GM19043 (cell line): ENCODE data around the gene NFX1.

Source experiments
- ATAC-seq: cut with Tn5 transposase; IDR thresholded peaks from one replicate; pipeline ENCODE4 v1.9.1; 2021; ENCODE audit warnings: low read depth; ENCODE audit not compliant: unreplicated experiment

Gene NFX1

GRCh38 chr9:33265211-33265865 is 25.0 kb upstream of the NFX1 start:
- no peak for ATAC-seq

- no peak for ATAC-seq
These were observed 23.1 kb upstream of the NFX1 start for GRCh38 chr9:33267151-33267767.

GRCh38 chr9:33270146-33270545 is 20.2 kb upstream of the NFX1 start:
- no peak for ATAC-seq

GRCh38 chr9:33272061-33272460 is 18.3 kb upstream of the NFX1 start:
- no peak for ATAC-seq

GRCh38 chr9:33273266-33273971 is 16.9 kb upstream of the NFX1 start:
- no peak for ATAC-seq

GRCh38 chr9:33273972-33274328 is 16.4 kb upstream of the NFX1 start:
- no peak for ATAC-seq

- no peak for ATAC-seq
These were observed 12.8 kb upstream of the NFX1 start for GRCh38 chr9:33277484-33277883.

GRCh38 chr9:33285502-33285901 is 4.8 kb upstream of the NFX1 start:
- ATAC-seq, result no peak

- ATAC-seq, result no peak
These were observed 3.2 kb upstream of the NFX1 start for GRCh38 chr9:33287087-33287490.

- no peak for ATAC-seq
These were observed 2.1 kb upstream of the NFX1 start for GRCh38 chr9:33288235-33288634.

GRCh38 chr9:33288828-33289483 is 1.4 kb upstream of the NFX1 start:
- no peak for ATAC-seq

GRCh38 chr9:33289496-33289895 is 820 bp upstream of the NFX1 start:
- ATAC-seq, result no peak

GRCh38 chr9:33289936-33290246 is 425 bp upstream of the NFX1 start:
- peak; percentile 26 for ATAC-seq

GRCh38 chr9:33291031-33291397 is 698 bp downstream of the NFX1 start:
- ATAC-seq, result no peak

- ATAC-seq, result no peak
These were observed 1.6 kb downstream of the NFX1 start for GRCh38 chr9:33291901-33292300.

GRCh38 chr9:33293782-33294181 is 3.5 kb downstream of the NFX1 start:
- ATAC-seq, result no peak

GRCh38 chr9:33294670-33295432 is 4.5 kb downstream of the NFX1 start:
- ATAC-seq, result no peak

GRCh38 chr9:33295571-33295970 is 5.3 kb downstream of the NFX1 start:
- ATAC-seq, result peak; percentile 41

- ATAC-seq, result peak; percentile 91
These were observed 7.1 kb downstream of the NFX1 start for GRCh38 chr9:33297432-33297831.

GRCh38 chr9:33300546-33300945 is 10.2 kb downstream of the NFX1 start:
- no peak for ATAC-seq

- ATAC-seq, result peak; percentile 64
These were observed 14.0 kb downstream of the NFX1 start for GRCh38 chr9:33304362-33304761.
